ENCODE results near the gene CROCC. TPM values are rescaled to one million over a fixed set of nuclear protein-coding genes. Genes with fewer than 3 reads are reported as not detected.
"Not testable (repeated sequence)": the region's sequence is repeated elsewhere in the genome, so short reads cannot be mapped to it uniquely, and the experiment has no call there.

Gene CROCC
- total RNA-seq, result 10 to 100 TPM; 20.5 to 26.6 TPM

- peak; percentile 78 for ATAC-seq
Observed at GRCh38 chr1:16921391-16922185, at the start of gene CROCC. CROCC (plus strand) TSS chr1:16921931; CDS start chr1:16922019, 88 bp downstream.

DNA sequence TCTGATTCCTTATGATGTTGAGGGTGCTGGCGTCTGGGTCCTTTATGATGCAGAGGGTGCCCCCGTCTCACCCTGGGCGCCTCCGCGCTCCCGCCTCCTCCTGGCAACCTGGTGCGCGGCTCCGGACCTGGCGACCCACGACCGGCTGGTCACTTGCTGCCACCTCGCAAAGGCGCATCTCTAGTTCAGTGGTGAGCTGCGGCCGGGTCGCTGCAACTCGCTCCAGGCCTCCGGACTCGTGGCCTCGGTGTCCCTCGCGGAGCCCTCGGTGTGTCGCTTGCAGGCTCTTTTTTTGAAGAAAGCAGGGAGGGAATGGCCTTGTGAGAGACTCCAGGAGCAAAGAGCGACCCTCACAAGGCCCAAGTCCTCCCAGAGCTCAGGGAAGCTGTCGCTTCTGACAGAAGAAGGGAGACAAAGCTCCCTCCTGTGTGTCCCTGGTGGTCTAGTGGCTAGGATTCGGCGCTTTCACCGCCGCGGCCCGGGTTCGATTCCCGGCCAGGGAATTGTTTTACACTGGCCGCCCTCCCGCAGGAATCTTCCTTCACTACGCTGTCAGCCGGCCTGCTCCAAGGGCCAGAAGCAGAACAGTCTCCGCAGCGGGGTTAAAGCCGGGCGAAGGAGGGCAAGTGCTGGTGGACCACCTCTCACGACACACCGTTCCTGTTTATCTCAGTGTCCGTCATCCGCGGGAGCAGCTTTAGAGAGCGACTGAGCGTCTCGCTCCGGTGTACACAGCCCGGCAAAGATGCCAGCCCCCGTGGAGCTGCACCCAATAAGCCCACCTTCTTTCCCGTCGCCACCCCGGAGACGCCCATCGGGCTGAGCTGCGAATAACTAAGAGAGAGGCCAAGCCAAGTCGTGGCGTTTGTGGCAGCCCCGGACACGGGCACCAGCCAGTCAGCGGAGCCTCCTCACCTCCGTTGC lies 49.3 kb upstream of the CROCC start:
- H3K36me3 Mint-ChIP-seq; H3K27ac Mint-ChIP-seq; H3K9me3 Mint-ChIP-seq (ENCODE audit: low read depth); CTCF ChIA-PET; H3K4me1 Mint-ChIP-seq; DNase-seq; H3K4me3 Mint-ChIP-seq: not testable (repeated sequence)
- peak; percentile 64 for ATAC-seq
- H3K27me3 Mint-ChIP-seq, result peaks cover 58% of the 10 kb centered on the region

More at GRCh38 chr1:16921391-16922185, at the start of gene CROCC:
- Mint-ChIP-seq H3K4me3 (peak within 1 kb of the TSS; percentile 41), H3K27me3 (no peaks in the 10 kb centered on the region), H3K27ac (no peak within 1 kb of the TSS), H3K4me1 (peaks cover 19% of the 10 kb centered on the region), H3K36me3 (no peaks in the 10 kb centered on the region), H3K9me3 (ENCODE audit: low read depth) (no peaks in the 10 kb centered on the region)
- CTCF ChIA-PET, result interaction anchor here (1.0 to 1.4 kb wide), 3 partner anchors 30 to 39 kb away, joined by 3 to 8 read pairs (median 3); no protein-coding TSS in a partner anchor
- peak; percentile 80 for DNase-seq

- DNase-seq; ATAC-seq; H3K4me3 Mint-ChIP-seq; H3K36me3 Mint-ChIP-seq; H3K9me3 Mint-ChIP-seq (ENCODE audit: low read depth); H3K27ac Mint-ChIP-seq; CTCF ChIA-PET; H3K4me1 Mint-ChIP-seq: not testable (repeated sequence)
- H3K27me3 Mint-ChIP-seq, result peaks cover 58% of the 10 kb centered on the region
Observed at GRCh38 chr1:16873076-16873879, 48.5 kb upstream of the CROCC start.

- H3K4me3 Mint-ChIP-seq; H3K9me3 Mint-ChIP-seq (ENCODE audit: low read depth); CTCF ChIA-PET; H3K27ac Mint-ChIP-seq; ATAC-seq; DNase-seq; H3K36me3 Mint-ChIP-seq; H3K4me1 Mint-ChIP-seq: not testable (repeated sequence)
- peaks cover 59% of the 10 kb centered on the region for H3K27me3 Mint-ChIP-seq
Observed at GRCh38 chr1:16874968-16875765, 46.6 kb upstream of the CROCC start.

DNA sequence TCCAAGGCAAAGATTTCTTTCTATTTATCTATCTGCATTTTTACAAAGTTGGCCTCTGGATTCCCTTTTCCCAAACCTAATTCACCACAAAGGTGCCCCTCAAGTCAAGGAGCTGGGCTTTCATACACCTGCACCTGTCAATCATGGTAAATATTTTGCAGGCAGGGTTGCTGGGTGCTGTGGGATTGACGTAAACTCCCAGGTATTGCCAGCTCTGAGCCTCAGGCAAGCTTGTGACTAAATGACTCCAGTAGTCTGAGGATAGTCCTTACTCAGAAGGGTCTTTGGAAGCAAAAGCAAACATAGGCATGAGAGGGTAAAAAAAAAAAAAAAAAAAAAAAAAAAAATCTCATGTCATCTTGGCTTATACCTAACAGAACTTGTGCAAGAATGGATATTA lies 40.0 kb upstream of the CROCC start:
- H3K27ac Mint-ChIP-seq; ATAC-seq; CTCF ChIA-PET; H3K4me3 Mint-ChIP-seq; H3K9me3 Mint-ChIP-seq (ENCODE audit: low read depth); H3K4me1 Mint-ChIP-seq; DNase-seq; H3K36me3 Mint-ChIP-seq: not testable (repeated sequence)
- H3K27me3 Mint-ChIP-seq, result peaks cover 73% of the 10 kb centered on the region

GRCh38 chr1:16882986-16883385 lies 38.7 kb upstream of the CROCC start:
- no peaks in the 10 kb centered on the region for H3K36me3 Mint-ChIP-seq
- CTCF ChIA-PET, result no interaction called here
- no peak overlapping the region for H3K27ac Mint-ChIP-seq
- H3K27me3 Mint-ChIP-seq, result peaks cover 80% of the 10 kb centered on the region
- no peak overlapping the region for H3K4me3 Mint-ChIP-seq
- DNase-seq (no peak), ATAC-seq (no peak)
- no peaks in the 10 kb centered on the region for H3K4me1 Mint-ChIP-seq
- H3K9me3 Mint-ChIP-seq (ENCODE audit: low read depth), result no peaks in the 10 kb centered on the region

DNA sequence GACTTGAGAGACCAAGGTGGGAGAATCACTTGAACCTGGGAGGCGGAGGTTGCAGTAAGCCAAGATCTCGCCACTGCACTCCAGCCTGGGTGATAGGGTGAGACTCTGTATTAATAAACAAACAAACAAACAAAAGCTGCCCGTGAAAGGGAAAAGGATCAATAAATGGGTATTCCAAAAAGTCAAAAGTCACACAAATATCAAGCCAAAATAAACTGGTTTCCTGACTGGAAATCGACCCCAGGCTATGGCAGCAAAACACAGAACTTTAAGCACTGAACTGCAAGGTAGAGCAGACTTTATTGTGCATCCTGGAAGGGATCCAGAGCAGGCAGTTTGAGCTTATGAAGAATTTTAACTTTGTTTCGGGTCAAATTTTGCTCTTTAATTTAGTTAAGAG lies 37.2 kb upstream of the CROCC start:
- peaks cover 87% of the 10 kb centered on the region for H3K27me3 Mint-ChIP-seq

DNA sequence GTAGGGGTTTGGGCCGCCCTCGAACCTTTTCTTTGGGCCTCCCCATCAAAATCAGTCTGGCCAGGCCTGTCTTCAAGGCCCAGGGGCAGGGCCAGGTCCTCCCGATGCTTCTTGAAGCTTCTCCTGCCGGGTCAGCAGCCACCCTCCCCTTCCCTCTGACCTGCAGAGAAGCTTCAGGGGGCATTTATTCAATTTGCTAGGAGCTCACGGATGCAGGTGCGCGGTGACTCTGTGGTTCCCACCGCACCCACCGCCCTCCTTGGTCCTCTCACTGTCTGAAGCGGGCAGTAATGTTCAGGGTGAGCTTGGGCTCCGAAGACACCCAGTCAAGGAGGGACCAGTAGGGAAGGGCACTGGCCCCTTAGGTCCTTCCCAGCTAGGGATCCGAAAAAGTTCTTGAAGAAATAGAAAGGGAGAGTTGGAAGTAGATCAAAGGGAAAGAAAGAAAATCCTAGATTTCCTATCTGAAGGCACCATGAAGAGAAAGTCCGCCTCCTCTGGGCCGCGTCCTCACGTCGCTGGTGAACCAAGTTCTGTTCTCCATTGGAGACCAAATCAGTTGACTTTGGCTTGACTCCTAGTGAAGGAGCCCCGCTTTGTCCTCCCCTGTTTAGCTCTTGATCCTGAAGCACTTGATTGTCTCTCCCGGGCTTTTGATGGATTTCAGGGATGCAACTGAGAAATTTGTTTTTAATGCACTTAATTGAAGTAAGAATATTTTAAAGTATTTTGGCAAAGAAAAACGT lies 34.7 kb upstream of the CROCC start:
- Mint-ChIP-seq H3K9me3 (ENCODE audit: low read depth) (no peaks in the 10 kb centered on the region), H3K4me1 (peaks cover 11% of the 10 kb centered on the region), H3K36me3 (no peaks in the 10 kb centered on the region), H3K27ac (no peak overlapping the region), H3K27me3 (peaks cover 92% of the 10 kb centered on the region), H3K4me3 (no peak overlapping the region)
- DNase-seq (no peak), ATAC-seq (no peak)
- CTCF ChIA-PET, result interaction anchor here (0.5 to 1.9 kb wide), 3 partner anchors 183 to 266 kb away, joined by 3 to 5 read pairs (median 3); no protein-coding TSS in a partner anchor

More for the DNA sequence above, 37.2 kb upstream of the CROCC start:
- not testable (repeated sequence) for H3K4me1 Mint-ChIP-seq; ATAC-seq; H3K27ac Mint-ChIP-seq; DNase-seq; H3K4me3 Mint-ChIP-seq; H3K36me3 Mint-ChIP-seq; H3K9me3 Mint-ChIP-seq (ENCODE audit: low read depth)
- CTCF ChIA-PET, result interaction anchor here (0.6 kb wide), 1 partner anchor 168 kb away, joined by 3 read pairs; no protein-coding TSS in a partner anchor

DNA sequence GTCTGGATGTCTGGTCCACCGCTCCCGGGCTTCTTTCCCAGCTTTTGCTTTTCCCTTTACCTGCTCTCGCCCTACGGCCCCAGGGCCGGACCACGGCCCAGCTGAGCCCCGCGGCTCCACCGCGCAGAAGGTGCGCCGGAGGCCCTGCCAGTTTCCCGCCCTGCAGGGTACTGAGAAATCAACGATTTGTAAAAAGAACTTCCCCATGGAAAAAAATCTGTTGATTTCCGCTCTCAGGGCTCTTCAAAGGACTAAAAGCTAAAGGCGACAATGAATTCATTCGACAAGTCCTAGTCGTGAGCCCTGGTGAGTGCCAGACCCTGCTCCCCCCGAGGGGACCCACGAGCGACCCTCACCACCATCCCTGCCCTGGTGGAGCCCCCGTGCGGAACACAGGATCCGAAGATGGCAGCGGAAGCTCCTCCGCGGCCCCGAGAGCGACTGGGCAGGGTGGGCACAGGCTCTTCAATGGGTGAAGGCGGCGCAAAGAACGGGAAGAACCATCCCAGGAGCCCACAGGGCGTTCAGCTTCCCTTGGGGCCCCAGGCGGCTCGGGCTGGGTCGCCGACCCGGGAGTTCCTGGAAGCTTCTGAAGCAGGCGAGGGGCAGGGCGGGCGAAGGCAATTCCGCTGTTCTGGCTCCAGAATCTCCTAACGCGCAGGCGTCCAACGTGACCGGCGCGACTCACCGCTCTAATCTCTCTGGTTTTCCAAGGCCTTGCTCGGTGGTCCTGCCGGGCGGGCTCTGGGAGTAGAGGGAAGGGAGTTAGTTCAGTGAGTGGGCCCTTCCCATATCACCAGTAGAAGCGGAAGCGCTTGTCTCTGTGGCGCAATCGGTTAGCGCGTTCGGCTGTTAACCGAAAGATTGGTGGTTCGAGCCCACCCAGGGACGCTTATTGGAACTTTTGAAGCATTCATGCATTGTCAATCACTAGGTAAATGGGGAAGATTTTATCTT lies 32.6 kb upstream of the CROCC start:
- Mint-ChIP-seq H3K9me3 (ENCODE audit: low read depth) (no peaks in the 10 kb centered on the region), H3K27ac (no peak overlapping the region), H3K4me3 (peak overlapping the region; percentile 74), H3K27me3 (peaks cover 85% of the 10 kb centered on the region), H3K36me3 (no peaks in the 10 kb centered on the region), H3K4me1 (peaks cover 11% of the 10 kb centered on the region)
- DNase-seq (peak; percentile 65), ATAC-seq (peak; percentile 68)
- CTCF ChIA-PET, result interaction anchor here (1.3 kb wide), 1 partner anchor 15 kb away, joined by 3 read pairs; no protein-coding TSS in a partner anchor

GRCh38 chr1:16890539-16891021 lies 31.2 kb upstream of the CROCC start:
- not testable (repeated sequence) for H3K9me3 Mint-ChIP-seq (ENCODE audit: low read depth); H3K36me3 Mint-ChIP-seq; H3K27ac Mint-ChIP-seq; H3K4me3 Mint-ChIP-seq; DNase-seq; ATAC-seq
- CTCF ChIA-PET, result interaction anchor here (0.7 kb wide), 1 partner anchor 31 kb away, joined by 3 read pairs; the partner anchor contains the start of gene CROCC
- peaks cover 74% of the 10 kb centered on the region for H3K27me3 Mint-ChIP-seq
- peaks cover 24% of the 10 kb centered on the region for H3K4me1 Mint-ChIP-seq

DNA sequence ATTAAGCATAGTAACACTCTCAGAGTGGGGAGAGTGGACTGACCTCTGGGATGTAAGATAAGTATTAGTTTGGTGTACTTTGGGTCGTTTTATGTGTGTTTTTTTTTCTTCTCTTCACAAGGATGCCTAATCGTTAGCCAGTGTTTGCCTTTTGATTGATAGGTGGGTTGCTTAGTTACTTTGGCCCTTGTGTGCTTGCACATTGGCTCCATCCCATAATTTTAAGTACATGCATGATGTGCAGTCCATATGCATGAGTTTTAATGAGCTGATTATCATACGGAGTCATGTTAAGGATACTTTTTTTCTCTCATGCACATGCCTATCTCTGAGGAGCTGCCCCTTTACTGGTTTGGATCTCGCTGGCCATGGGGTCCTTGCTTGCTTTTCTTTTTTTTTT lies 30.7 kb upstream of the CROCC start:
- H3K4me3 Mint-ChIP-seq; DNase-seq; CTCF ChIA-PET; H3K36me3 Mint-ChIP-seq; H3K27ac Mint-ChIP-seq; H3K9me3 Mint-ChIP-seq (ENCODE audit: low read depth); ATAC-seq: not testable (repeated sequence)
- peaks cover 27% of the 10 kb centered on the region for H3K4me1 Mint-ChIP-seq
- peaks cover 71% of the 10 kb centered on the region for H3K27me3 Mint-ChIP-seq

All from activated CD8-positive, alpha-beta memory T cell treated with anti-CD3 and anti-CD28 coated beads, Interleukin-2, amount 10 ng/mL, durations not matched to agents 7 days and 5 days (primary cell).